Keratinocyte (primary cell): ENCODE results near the gene NBPF20. TPM values are rescaled to one million over a fixed set of nuclear protein-coding genes. Genes with fewer than 3 reads are reported as not detected.
"Not testable (repeated sequence)": the region's sequence is repeated elsewhere in the genome, so short reads cannot be mapped to it uniquely, and the experiment has no call there.

Experiments
- DNase-seq: peaks from one replicate; pipeline ENCODE4 v3.0.0-alpha.2; 2011; ENCODE audit warnings: low read depth, missing footprints, low spot score
- FAIRE-seq: peaks from 2 replicates; lab custom pipeline; 2011; peaks lifted over from hg19 to GRCh38; lab: Jason Lieb, UNC
- H2AFZ ChIP-seq: 2 replicates; pipeline ENCODE4 v1.6.0; 2012; ENCODE audit warnings: low read length, control low read depth, inconsistent platforms; ENCODE audit not compliant: control insufficient read depth
- H3K27ac ChIP-seq: 2 replicates; pipeline ENCODE4 v1.5.1; 2011; ENCODE audit warnings: low read length; ENCODE audit not compliant: control insufficient read depth, insufficient read depth
- H3K27me3 ChIP-seq: 3 replicates; pipeline ENCODE4 v1.6.0; 2011; ENCODE audit warnings: low read length; ENCODE audit not compliant: control insufficient read depth, insufficient read depth; ENCODE audit errors: extremely low read depth
- H3K36me3 ChIP-seq, 2 experiments: 2 replicates in 1 of 2; 3 replicates in 1 of 2; pipeline ENCODE4 v1.5.1; 2011; ENCODE audit warnings: low read length in 2 of 2, mild to moderate bottlenecking in 1 of 2; ENCODE audit not compliant: control insufficient read depth in 2 of 2, insufficient read depth in 2 of 2; ENCODE audit errors: extremely low read depth in 1 of 2
- H3K4me1 ChIP-seq: 3 replicates; pipeline ENCODE4 v1.5.1; 2011; ENCODE audit warnings: low read length; ENCODE audit not compliant: control insufficient read depth, insufficient read depth; ENCODE audit errors: extremely low read depth
- H3K4me2 ChIP-seq: 3 replicates; pipeline ENCODE4 v1.6.0; 2011; ENCODE audit warnings: low read depth, low read length; ENCODE audit not compliant: control insufficient read depth, insufficient read depth; ENCODE audit errors: extremely low read depth
- H3K4me3 ChIP-seq, 3 experiments: fragments of 200-600 bp in 1 of 3; sonication (generic) in 1 of 3; 2 replicates in 2 of 3; 3 replicates in 1 of 3; pipeline ENCODE4 v1.5.1; 2011 to 2016; ENCODE audit warnings: low read length in 3 of 3, mild to moderate bottlenecking in 3 of 3, control low read depth in 2 of 3, inconsistent platforms in 1 of 3, low read depth in 1 of 3, mixed read lengths in 1 of 3, mixed run types in 1 of 3, moderate library complexity in 1 of 3; ENCODE audit not compliant: control insufficient read depth in 2 of 3, insufficient read depth in 2 of 3; ENCODE audit errors: extremely low read depth in 1 of 3
- H3K79me2 ChIP-seq: 2 replicates; pipeline ENCODE4 v1.6.0; 2012; ENCODE audit warnings: low read length; ENCODE audit not compliant: control insufficient read depth, insufficient read depth
- H3K9ac ChIP-seq: 3 replicates; pipeline ENCODE4 v1.6.0; 2011; ENCODE audit warnings: low read length; ENCODE audit not compliant: control insufficient read depth, insufficient read depth; ENCODE audit errors: extremely low read depth
- H3K9me1 ChIP-seq: 3 replicates; pipeline ENCODE4 v1.6.0; 2011; ENCODE audit warnings: low read length; ENCODE audit not compliant: control insufficient read depth, insufficient read depth; ENCODE audit errors: extremely low read depth
- H3K9me3 ChIP-seq: 2 replicates; pipeline ENCODE4 v1.5.1; 2012; ENCODE audit warnings: low read depth, low read length; ENCODE audit not compliant: control insufficient read depth
- H4K20me1 ChIP-seq: 3 replicates; pipeline ENCODE4 v1.6.0; 2011; ENCODE audit warnings: low read length; ENCODE audit not compliant: control insufficient read depth, insufficient read depth; ENCODE audit errors: extremely low read depth
- dilution Hi-C: fragments of 300-500 bp; cut with MboI; formaldehyde crosslinking; loops from one replicate; pipeline ENCODE4 v1.7.0; 2020; ENCODE audit warnings: low sequenced_read_pairs; ENCODE audit not compliant: extremely low pct_ligation_motif_present
- polyA plus RNA-seq, 5 experiments: library from polyadenylated mRNA; depleted of rRNA in 3 of 5; stranded (reverse) in 3 of 5; stranded (forward) in 1 of 5; unstranded in 1 of 5; fragments of >200 nt; gene quantifications; 1 replicate in 1 of 5; 2 replicates in 3 of 5; 3 replicates in 1 of 5; pipeline versions ENCODE4 v1.2.1 to v1.2.3, GENCODE V29; 2011 to 2012; ENCODE audit warnings: missing spikeins in 2 of 5, low read depth in 1 of 5, low replicate concordance in 1 of 5

NBPF20 gene
- polyA plus RNA-seq, 1 donor (not counting 4 experiments of a cell fraction or from before 2014, with no cell fraction given) = 4.2 TPM

DNA sequence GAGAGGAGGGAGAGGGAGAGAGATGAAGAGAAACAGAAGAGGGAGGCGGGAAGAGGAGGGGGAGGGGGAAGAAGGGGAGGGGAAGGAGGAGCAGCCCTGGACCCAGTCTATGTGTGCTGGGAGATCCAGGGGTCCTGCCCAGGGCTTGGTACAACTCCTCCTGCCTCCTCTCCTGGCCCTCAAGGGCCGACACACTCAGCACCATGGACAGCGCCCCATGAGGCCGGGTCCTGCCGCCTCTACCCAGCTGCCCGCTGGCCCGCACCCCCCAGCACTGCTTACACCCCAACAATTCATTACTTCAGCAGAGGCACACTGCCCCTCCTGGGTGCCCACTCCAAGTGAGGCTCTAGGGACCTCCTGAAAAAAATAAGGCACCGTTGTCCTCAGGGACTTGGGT, 26.5 kb upstream of the NBPF20 start:
- H3K79me2 ChIP-seq, H3K36me3 ChIP-seq, H3K4me3 ChIP-seq, DNase-seq, dilution Hi-C loops, H3K4me1 ChIP-seq, H3K9ac ChIP-seq, H3K9me1 ChIP-seq, H3K9me3 ChIP-seq, H3K4me2 ChIP-seq, H3K27me3 ChIP-seq, H2AFZ ChIP-seq, H4K20me1 ChIP-seq, FAIRE-seq, H3K27ac ChIP-seq: not testable (repeated sequence)

DNA sequence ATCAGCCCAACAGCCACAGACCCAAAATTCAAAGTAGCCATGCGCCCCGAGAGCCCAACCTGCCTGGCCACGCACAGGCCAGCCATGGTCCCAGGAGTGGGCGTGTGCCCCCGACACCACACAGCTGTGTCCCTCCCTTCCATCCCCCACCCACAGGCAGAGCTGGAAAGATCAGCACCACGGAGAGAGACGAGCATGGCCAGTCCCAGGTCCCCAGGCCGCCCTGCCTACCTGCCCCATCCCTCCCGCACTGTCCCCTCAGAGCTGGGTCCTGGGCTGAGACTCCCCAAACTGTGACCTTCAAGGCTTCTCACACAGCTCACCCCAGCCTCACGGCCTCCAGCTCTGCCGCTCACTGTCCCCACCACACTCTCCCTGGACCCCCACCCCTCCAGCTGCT, 19.8 kb upstream of the NBPF20 start:
- H3K27me3 ChIP-seq, H3K4me3 ChIP-seq, DNase-seq, H3K36me3 ChIP-seq, H3K79me2 ChIP-seq, H3K9ac ChIP-seq, H3K9me1 ChIP-seq, H3K27ac ChIP-seq, H4K20me1 ChIP-seq, dilution Hi-C loops, FAIRE-seq, H3K9me3 ChIP-seq, H3K4me1 ChIP-seq, H3K4me2 ChIP-seq, H2AFZ ChIP-seq: not testable (repeated sequence)

DNA sequence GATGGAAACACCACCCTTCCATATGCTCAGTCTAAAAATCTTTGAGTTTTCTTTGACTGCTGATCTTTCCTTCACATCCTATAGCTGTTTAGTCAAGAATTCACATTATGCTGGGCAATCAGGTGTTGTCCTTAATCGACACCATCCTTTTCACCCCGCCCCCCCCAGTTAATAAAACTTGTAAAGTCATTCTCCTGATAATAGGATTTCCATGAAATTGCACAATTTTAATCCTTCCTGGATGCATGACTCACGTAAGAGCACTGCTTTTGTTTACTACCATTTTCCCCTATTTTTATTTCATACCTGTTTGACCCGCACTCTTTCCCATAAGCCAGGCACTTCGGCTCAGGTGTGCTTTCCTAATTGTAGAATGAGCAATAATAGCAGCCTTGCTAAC, 16.9 kb upstream of the NBPF20 start:
- H3K4me2 ChIP-seq, H3K9me1 ChIP-seq, H3K9ac ChIP-seq, H3K4me1 ChIP-seq, H3K27me3 ChIP-seq, FAIRE-seq, H4K20me1 ChIP-seq, DNase-seq, H3K4me3 ChIP-seq, dilution Hi-C loops, H3K27ac ChIP-seq, H2AFZ ChIP-seq, H3K79me2 ChIP-seq, H3K9me3 ChIP-seq, H3K36me3 ChIP-seq: not testable (repeated sequence)
